Keratinocyte (primary cell): ENCODE measurements around the gene RPL35A.

Source experiments
- EZH2 ChIP-seq: IDR thresholded peaks from one replicate; pipeline ENCODE4 v1.6.1; 2012; ENCODE audit warnings: inconsistent platforms, mild to moderate bottlenecking, low read length, moderate library complexity
- TF ChIP-seq, protein P1 (sequence below), 3 experiments: IDR thresholded peaks in 1 of 3; conservative IDR thresholded peaks in 1 of 3; optimal IDR thresholded peaks in 1 of 3; 2 replicates in 2 of 3; 3 replicates in 1 of 3; pipeline versions ENCODE3 to v1.5.1; 2011; ENCODE audit warnings: low read length in 3 of 3, mild to moderate bottlenecking in 3 of 3, moderate library complexity in 2 of 3, control low read depth in 1 of 3, inconsistent platforms in 1 of 3; ENCODE audit not compliant: insufficient read depth in 2 of 3; ENCODE audit errors: extremely low read depth in 1 of 3

DNA sequence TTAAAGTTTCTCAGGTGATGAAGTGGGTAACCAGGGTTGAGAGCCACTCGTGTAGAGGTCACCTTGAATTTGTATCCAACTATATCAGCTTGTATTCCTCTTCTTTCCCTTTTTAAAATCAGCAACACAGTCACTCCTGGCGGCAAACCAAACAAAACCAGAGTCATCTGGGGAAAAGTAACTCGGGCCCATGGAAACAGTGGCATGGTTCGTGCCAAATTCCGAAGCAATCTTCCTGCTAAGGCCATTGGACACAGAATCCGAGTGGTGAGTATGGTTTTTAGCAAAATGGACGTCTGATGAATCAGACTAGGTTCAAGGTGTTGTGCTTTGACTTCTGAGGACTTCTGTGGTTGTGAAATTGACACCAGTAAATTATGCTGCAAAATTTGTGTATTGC, 3.9 kb downstream of the RPL35A start:
- TF ChIP-seq, protein P1, sequence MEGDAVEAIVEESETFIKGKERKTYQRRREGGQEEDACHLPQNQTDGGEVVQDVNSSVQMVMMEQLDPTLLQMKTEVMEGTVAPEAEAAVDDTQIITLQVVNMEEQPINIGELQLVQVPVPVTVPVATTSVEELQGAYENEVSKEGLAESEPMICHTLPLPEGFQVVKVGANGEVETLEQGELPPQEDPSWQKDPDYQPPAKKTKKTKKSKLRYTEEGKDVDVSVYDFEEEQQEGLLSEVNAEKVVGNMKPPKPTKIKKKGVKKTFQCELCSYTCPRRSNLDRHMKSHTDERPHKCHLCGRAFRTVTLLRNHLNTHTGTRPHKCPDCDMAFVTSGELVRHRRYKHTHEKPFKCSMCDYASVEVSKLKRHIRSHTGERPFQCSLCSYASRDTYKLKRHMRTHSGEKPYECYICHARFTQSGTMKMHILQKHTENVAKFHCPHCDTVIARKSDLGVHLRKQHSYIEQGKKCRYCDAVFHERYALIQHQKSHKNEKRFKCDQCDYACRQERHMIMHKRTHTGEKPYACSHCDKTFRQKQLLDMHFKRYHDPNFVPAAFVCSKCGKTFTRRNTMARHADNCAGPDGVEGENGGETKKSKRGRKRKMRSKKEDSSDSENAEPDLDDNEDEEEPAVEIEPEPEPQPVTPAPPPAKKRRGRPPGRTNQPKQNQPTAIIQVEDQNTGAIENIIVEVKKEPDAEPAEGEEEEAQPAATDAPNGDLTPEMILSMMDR (optimal IDR thresholded peaks at IDR 0.05 in 1 of 3, IDR thresholded peaks at IDR 0.05 in 1 of 3, conservative IDR thresholded peaks at IDR 0.05 in 1 of 3; ENCODE audit: extremely low read depth in 1 of 3, insufficient read depth in 2 of 3, low read length in 3 of 3) = no peak
- TF ChIP-seq EZH2 = no peak
